PFSK-1 (cell line): ENCODE results near the gene SPEM1.

Source experiments
- POLR2AphosphoS5 ChIP-seq: IDR thresholded peaks from 2 replicates; pipeline ENCODE4 v1.6.1; 2012; ENCODE audit warnings: low read depth, mild to moderate bottlenecking, control low read depth, low read length, moderate library complexity
- SIN3A ChIP-seq: IDR thresholded peaks from 2 replicates; pipeline ENCODE4 v1.6.1; 2012; ENCODE audit warnings: mild to moderate bottlenecking, low read length, moderate library complexity, borderline replicate concordance; ENCODE audit not compliant: insufficient read depth

DNA sequence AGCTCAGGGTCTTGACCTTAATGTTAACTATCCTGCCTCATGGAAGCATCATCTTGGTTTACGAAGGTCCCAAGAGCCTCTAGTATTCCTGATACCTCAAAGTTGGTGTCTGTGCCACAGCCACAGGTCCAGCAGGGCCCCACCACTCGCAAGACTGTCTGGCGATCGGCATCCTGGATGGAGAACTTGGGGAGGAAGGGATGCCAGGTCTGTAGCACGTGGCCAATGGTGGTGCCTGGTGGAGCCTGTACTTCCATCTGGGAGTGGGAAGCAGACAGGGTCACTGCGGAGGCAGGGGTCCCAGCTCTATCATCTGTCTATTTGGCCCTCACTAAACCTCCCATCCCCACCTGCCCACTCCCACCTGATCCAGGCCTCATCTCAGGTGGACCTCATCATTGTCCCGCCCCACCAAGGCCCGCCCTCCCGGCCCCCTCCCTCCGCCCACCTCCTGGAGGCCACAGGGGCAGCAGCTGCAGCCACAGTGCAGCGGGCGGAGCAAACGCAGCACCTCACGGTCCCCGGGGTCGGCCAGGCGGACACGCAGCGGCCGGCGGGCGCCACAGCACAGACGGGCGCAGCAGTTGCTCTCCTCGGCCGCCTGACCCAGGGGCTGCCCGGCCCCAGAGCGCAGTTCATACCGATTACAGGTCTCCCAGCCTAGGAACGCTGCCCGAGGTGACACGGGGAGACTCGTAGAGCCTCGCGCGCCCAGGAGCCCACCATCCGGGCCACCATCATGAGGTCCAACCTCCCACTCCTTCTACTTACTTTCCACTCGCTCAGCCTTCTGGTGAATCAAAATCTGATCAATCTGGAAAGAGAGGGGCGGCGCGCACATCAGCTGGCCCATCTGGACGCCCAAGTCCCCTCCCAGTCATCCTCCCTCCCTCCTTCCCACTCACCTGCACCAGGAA is 27.2 kb upstream of the SPEM1 start:
- TF ChIP-seq POLR2AphosphoS5 (no peak), SIN3A (no peak)
